GM19025 (cell line): ENCODE measurements around the gene RAD52.

Source experiments
- ATAC-seq: cut with Tn5 transposase; IDR thresholded peaks from one replicate; pipeline ENCODE4 v1.9.1; 2021; ENCODE audit warnings: mild to moderate bottlenecking, low read depth, moderate library complexity; ENCODE audit not compliant: unreplicated experiment

The RAD52 gene

DNA sequence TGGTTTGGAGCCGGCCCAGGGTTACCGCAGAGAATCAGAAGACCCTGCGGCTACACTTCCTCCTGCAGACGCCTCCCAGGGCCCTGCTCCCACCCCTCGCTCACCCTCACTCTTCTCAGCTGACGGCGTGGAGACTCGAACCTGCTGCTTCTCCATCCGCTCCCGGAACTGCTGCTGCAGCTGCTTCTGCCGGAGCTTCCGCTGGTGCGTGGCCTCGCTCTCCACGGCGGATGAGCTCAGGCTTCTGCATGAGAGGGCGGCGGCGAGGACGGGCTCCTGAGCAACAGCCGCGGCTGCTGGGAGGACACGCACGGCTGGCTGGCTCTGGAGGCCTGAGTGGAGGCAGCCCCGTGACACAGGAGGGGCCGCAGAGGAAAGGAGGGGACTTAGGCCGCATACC lies 33.3 kb downstream of the RAD52 start:
- ATAC-seq: no peak

- no peak for ATAC-seq
These were observed 34.4 kb downstream of the RAD52 start for GRCh38 chr12:915090-915489.

GRCh38 chr12:913919-914698 lies 35.4 kb downstream of the RAD52 start:
- ATAC-seq: no peak

- no peak for ATAC-seq
These were observed 36.8 kb downstream of the RAD52 start for GRCh38 chr12:912466-913235.

GRCh38 chr12:911191-911826 lies 38.2 kb downstream of the RAD52 start:
- ATAC-seq: no peak

- no peak for ATAC-seq
These were observed 39.1 kb downstream of the RAD52 start for GRCh38 chr12:910416-910815.

DNA sequence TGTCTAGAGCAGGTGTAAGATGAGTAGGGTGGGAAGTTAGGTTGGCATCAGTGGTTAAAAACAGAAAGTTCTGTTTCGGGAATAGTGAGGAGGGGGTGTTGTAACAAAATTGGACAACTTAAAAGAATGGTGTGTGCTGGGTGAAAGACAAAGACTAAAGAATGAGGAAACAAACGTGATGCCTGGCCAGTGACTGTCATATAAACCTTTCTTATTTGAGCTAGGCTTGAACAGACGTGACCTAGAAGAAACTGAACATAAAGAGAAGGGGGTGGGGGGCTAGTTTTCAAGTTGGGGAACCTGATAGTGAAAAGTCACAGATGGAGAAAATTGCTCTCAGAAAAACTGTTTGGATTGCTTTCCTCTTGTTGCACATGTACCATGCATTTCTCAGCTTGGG lies 39.6 kb downstream of the RAD52 start:
- ATAC-seq: no peak

GRCh38 chr12:907413-908185 lies 41.9 kb downstream of the RAD52 start:
- ATAC-seq: no peak

DNA sequence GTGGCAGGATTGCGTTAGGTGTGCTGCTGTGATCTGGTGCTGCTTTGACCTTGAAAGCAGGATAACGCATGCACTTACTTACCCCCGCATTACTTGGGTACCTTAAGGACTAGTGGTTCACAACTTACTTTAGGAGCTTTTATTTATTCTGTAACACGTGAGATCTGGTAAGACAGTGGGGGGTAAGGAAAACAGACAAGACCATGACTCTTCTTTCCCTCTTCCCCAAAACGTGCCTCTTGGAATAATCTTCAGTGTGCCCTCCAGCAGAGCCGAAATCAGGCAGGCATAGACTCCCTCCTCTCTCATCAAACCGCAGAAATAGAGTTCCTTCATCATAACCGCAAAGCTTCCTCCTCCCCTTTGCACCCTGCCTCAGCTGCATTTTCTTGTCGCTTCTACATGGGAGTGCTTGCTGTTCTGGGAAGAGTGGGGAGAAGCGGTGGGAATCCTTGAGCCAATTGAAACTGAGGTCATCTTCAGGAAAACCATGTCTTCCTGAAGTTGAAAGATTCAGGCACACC lies 43.4 kb downstream of the RAD52 start:
- no peak for ATAC-seq

GRCh38 chr12:905261-906031 lies 44.0 kb downstream of the RAD52 start:
- no peak for ATAC-seq

DNA sequence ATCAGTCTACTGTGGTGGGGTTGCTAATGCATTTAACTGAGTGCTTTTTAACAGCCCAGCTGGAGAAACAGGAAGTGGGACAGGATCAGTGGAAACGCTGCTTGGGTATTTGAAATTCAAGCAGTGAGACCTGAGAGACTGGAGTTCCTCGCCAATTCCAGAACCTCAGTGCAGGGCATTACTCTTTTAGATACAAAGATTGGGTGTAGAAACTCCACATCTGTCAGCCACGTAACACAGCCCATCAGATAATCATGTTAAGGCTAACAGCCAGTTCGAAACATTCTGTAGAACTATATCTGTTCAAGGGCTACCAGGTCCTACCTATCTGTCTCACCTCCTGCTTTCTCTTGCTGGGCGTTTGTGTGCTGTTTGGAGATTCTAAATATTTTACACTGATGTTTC lies 45.5 kb downstream of the RAD52 start:
- no peak for ATAC-seq

DNA sequence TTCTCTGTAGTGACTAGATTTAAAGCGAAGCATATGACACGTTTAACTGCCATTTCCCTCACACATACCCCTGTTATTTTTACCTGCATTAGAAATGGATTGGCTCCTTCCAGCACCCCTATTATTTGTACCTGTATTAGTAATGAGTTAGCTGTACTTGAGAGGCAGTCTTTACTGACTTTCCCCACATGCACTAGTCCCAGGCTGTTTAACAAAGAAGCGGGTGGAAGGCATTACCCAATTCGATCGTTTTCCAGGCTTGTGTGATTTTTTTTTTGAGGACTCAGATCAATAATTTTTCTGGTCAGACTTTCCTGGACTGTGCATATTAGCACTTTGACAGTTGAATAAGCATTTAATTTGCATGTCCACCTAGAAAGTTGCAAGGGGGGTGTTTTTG lies 46.4 kb downstream of the RAD52 start:
- no peak for ATAC-seq

DNA sequence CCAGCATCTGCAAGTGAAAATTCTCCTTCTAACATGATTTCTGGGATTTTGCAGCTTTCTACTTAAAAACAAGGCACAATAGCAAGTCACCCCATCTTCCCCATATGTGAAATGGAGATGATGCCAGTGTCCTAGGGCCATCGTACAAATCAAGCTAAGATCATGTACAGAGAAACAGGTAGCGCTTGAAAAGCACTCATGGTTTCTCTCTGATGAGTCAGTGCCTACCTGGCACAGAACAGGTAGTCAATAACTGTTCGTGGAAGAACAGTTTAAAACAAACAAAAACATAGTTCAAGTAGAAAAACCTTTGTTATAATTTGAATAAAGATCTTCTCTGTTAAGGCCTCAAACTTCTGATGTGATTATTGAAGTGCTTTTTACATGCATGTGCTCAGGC lies 46.9 kb downstream of the RAD52 start:
- ATAC-seq: no peak

- no peak for ATAC-seq
These were observed 52.1 kb downstream of the RAD52 start for GRCh38 chr12:897386-897785.

- ATAC-seq: no peak
These were observed 53.5 kb downstream of the RAD52 start for GRCh38 chr12:896031-896430.

DNA sequence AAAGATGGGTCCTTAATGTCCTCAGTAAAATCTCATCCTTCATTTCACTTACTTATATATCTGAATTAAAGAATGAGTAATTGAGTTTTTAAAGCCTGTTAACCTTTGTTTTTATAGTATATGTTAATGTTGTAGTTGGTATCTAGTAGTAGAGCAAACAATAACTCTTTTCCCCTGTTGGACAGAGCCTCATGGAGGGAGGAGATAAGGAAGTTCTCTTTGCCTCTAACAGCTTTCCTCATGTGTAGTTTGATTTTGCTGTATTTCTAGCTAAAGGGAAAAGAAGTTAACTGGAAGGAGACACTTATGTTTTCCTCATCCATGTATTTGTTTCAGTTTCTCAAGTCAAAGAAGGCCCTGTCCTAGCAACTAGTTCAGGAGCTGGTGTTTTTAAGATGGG lies 55.3 kb downstream of the RAD52 start:
- ATAC-seq: no peak

- no peak for ATAC-seq
These were observed 63.3 kb downstream of the RAD52 start for GRCh38 chr12:886206-886605.

- ATAC-seq: no peak
These were observed 63.8 kb downstream of the RAD52 start for GRCh38 chr12:885701-886100.

- ATAC-seq: no peak
These were observed 64.6 kb downstream of the RAD52 start for GRCh38 chr12:884746-885414.
